ENCODE measurements around the gene INSC. TPM values are rescaled to one million over a fixed set of nuclear protein-coding genes. Genes with fewer than 3 reads are reported as not detected.

The INSC gene
- total RNA-seq, 4 donors from 2014 or later = not detected

DNA sequence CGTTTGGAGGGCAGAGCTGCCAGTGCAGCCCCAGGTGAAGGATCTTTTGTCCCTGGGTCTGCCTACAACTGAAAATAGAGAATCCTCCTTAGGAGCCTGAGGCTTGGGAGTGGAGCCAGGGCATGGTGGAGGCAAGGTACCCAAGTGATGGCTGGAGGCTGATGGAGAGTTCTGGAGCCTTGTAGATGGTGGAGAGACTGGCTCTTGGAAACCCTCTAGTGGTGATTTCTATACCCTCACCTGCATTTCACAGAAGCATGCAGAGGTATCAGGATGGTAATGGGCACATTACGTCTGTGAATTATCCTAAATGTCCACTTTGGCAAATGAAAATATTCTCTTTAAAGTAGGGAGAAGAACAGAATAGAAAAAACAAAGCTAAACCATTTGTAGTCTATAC lies 44.4 kb downstream of the INSC start:
- TF ChIP-seq, protein P1, sequence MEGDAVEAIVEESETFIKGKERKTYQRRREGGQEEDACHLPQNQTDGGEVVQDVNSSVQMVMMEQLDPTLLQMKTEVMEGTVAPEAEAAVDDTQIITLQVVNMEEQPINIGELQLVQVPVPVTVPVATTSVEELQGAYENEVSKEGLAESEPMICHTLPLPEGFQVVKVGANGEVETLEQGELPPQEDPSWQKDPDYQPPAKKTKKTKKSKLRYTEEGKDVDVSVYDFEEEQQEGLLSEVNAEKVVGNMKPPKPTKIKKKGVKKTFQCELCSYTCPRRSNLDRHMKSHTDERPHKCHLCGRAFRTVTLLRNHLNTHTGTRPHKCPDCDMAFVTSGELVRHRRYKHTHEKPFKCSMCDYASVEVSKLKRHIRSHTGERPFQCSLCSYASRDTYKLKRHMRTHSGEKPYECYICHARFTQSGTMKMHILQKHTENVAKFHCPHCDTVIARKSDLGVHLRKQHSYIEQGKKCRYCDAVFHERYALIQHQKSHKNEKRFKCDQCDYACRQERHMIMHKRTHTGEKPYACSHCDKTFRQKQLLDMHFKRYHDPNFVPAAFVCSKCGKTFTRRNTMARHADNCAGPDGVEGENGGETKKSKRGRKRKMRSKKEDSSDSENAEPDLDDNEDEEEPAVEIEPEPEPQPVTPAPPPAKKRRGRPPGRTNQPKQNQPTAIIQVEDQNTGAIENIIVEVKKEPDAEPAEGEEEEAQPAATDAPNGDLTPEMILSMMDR (IDR thresholded peaks at IDR 0.05; ENCODE audit: low read depth) = no peak

DNA sequence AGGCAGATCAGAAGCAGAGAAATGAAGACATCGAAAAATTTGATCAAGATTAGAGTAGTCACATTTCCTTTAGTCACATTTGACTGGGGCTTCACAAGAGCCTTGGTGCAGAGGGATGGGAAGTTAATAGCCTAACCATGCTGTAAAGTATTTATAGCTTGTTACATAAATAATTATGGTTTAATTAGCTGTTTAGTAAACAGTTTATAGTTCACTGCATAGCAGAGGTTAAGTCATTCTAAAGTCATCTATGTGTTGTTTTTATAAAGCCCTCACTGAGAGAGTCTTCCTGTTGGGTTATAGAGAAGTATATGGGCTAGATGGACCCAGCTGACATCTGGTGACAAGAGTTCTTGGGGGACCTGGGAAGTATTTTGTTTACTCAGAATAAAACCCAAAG lies 47.1 kb downstream of the INSC start:
- TF ChIP-seq, protein P1 (IDR thresholded peaks at IDR 0.05; ENCODE audit: low read depth) = no peak

DNA sequence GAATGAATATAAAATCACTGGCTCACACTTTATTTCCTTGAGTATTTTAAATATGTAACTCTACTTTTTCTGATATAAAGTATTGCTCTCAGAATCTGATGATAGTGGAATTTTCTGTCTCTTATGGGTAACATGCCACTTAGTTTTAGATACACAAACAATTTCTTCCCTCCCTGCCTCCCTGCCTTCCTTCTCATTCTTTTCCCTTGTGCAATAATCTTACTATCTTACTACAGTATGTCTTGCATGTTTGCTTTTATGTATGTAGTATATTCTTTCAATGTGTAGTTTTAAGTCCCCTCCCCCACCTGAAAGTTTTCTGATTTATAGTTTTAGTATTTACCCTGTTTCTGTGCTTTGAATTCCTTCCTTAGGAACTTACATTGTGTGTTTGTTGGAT lies 48.4 kb downstream of the INSC start:
- TF ChIP-seq, protein P1 (IDR thresholded peaks at IDR 0.05; ENCODE audit: low read depth) = no peak

DNA sequence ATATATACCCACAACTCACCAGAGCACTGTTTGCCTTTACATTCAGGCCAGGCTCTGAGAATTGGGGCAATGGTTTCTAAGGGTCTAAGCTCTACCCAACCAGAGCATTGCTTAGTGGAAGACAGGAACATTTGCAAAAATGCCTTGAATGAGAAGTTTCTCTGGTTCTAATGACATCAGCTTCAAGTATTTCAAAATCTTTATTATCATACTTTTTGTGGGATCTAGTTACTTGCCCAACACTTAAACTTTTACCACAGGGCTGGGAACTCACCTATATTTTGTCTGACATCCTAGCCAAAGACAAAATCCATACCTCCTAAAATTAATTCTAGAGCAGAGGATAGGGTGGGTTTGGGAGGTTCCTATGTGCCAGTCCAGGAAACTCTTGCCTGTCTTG lies 51.5 kb downstream of the INSC start:
- TF ChIP-seq, protein P1 (IDR thresholded peaks at IDR 0.05; ENCODE audit: low read depth) = no peak

DNA sequence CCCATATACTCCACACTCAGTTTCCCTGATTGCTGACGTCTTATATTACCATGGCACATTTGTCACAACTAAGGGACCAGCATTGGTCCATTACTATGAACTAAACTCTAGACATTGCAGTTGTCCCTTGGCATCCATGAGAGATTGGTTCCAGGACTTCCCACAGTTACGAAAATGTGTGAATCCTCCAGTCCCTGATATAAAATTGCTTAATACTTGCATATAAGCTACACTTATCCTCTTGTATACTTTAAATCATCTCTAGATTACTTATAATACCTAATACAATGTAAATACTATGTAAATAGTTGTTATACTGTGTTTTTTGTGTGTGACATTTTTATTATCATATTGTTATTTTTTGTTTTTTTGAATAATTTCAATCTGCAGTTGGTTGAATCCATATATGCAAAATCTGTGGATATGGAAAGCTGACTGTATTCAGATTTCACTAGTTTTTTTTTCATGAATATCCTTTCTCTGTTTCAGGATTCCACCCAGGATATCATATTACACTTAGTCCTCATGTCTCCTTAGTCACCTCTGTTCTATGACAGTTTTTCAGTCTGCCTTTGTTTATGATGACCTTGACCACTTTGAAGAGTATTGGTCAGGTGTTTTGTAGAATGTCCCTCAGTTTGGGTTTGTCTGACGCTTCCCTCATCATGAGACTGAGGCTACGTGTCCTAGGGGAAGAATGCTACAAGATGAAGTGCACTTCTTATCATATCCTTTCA lies 55.3 kb downstream of the INSC start:
- TF ChIP-seq, protein P1 (IDR thresholded peaks at IDR 0.05; ENCODE audit: low read depth) = no peak

DNA sequence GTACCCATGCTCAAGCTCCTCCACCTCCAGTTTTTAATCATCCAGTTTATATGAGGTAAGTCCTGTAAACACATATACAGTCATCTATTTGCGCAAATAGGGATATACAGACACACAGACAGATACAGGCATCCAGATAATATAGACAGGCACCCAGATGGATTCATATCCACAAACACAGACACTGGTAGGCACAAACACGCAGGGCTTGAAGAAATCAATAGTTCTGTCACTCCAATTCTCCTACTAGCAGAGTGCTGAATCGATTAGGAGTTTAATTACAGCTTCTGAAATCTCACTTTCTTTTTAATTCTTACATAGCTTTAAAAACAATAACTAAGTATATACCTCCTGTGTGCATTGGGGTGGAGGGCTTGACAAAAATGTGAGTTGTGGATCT lies 56.0 kb downstream of the INSC start:
- TF ChIP-seq, protein P1 (IDR thresholded peaks at IDR 0.05; ENCODE audit: low read depth) = no peak

DNA sequence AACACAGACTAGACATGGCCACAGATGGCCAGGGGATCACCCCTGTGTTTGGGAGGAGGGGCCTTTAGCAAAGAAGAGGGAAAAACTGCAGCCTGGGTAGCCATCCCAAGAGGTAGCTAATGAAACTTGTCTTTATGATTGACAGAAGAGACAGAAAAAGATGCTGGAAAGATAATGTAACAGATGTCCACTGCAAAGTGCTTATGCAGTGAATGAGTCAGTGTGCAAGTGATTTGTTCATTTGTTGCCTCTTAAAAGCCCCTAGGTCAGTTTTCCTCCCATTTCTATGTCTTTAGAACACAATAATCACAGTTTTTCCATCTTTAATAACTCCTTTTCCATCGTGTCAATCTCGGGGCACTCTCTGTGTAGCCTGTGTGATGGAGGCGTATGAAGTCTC lies 57.2 kb downstream of the INSC start:
- TF ChIP-seq, protein P1 (IDR thresholded peaks at IDR 0.05; ENCODE audit: low read depth) = no peak
